IMR-90 (cell line): ENCODE data around the gene SLC48A1. TPM values are rescaled to one million over a fixed set of nuclear protein-coding genes. Genes with fewer than 3 reads are reported as not detected.

ENCODE experiments used
- ATAC-seq: fragments of 200-7000 bp; cut with Tn5 transposase; 2 replicates; pipeline ENCODE4 v1.9.1; 2020; ENCODE audit warnings: low read depth, mild to moderate bottlenecking, moderate library complexity
- BruUV-seq: library from RNA; stranded (reverse); fragments of 400-500 nt; replicated peaks from 2 replicates; lab custom pipeline; 2021; lab: Mats Ljungman, UMichigan
- CTCF ChIA-PET: fragments of 300-600 bp; formaldehyde crosslinking; extraction: SDS; loops from one replicate; lab custom pipeline; 2021; ENCODE audit warnings: antibody characterized with exemption; lab: Yijun Ruan, JAX
- POLR2A ChIA-PET: fragments of 300-600 bp; sonication (Branson Sonifier 250); formaldehyde crosslinking; loops from one replicate; lab custom pipeline; 2022; ENCODE audit warnings: antibody characterized with exemption; ENCODE audit not compliant: unreplicated experiment; lab: Charles Lee
- DNase-seq: peaks from one replicate; pipeline ENCODE4 v3.0.0; 2013
- H2AFZ ChIP-seq: replicated peaks from 2 replicates; pipeline ENCODE3; 2013; ENCODE audit warnings: low read length, mild to moderate bottlenecking; ENCODE audit not compliant: poor library complexity
- H2AK5ac ChIP-seq: 2 replicates; pipeline ENCODE4 v1.6.1; 2013; ENCODE audit warnings: low read depth, low read length, inconsistent platforms
- H2AK9ac ChIP-seq: replicated peaks from 2 replicates; pipeline ENCODE3; 2013; ENCODE audit warnings: mild to moderate bottlenecking, low read depth, low read length, moderate library complexity; ENCODE audit not compliant: poor library complexity
- H2BK120ac ChIP-seq: 2 replicates; pipeline ENCODE4 v1.6.1; 2013; ENCODE audit warnings: low read depth, low read length, inconsistent platforms
- H2BK15ac ChIP-seq: 3 replicates; pipeline ENCODE4 v1.6.1; 2013; ENCODE audit warnings: low read depth, low read length, inconsistent platforms
- H2BK20ac ChIP-seq: 2 replicates; pipeline ENCODE4 v1.6.1; 2013; ENCODE audit warnings: low read depth, mild to moderate bottlenecking, inconsistent platforms, low read length, moderate library complexity
- H2BK5ac ChIP-seq: 2 replicates; pipeline ENCODE4 v1.6.1; 2013; ENCODE audit warnings: mild to moderate bottlenecking, low read depth, low read length, inconsistent platforms; ENCODE audit not compliant: poor library complexity, severe bottlenecking
- H3K14ac ChIP-seq: replicated peaks from 2 replicates; pipeline ENCODE4 v1.6.1; 2013; ENCODE audit warnings: low read depth, low read length, inconsistent platforms
- H3K18ac ChIP-seq: 2 replicates; pipeline ENCODE4 v1.6.1; 2013; ENCODE audit warnings: low read depth, low read length, control low read depth
- H3K23ac ChIP-seq: 2 replicates; pipeline ENCODE4 v1.6.1; 2013; ENCODE audit warnings: low read depth, low read length, inconsistent platforms
- H3K27ac ChIP-seq: 2 replicates; pipeline ENCODE4 v1.5.1; 2013; ENCODE audit warnings: mild to moderate bottlenecking, control low read depth, low read length; ENCODE audit not compliant: insufficient read depth
- H3K27me3 ChIP-seq: 2 replicates; pipeline ENCODE4 v1.6.1; 2013; ENCODE audit warnings: low read length; ENCODE audit not compliant: control insufficient read depth, insufficient read depth
- H3K36me3 ChIP-seq: 2 replicates; pipeline ENCODE4 v1.6.1; 2013; ENCODE audit warnings: low read length, mixed read lengths; ENCODE audit not compliant: control insufficient read depth, insufficient read depth
- H3K4ac ChIP-seq: 2 replicates; pipeline ENCODE4 v1.6.1; 2013; ENCODE audit warnings: low read depth, low read length, inconsistent platforms
- H3K4me1 ChIP-seq: 2 replicates; pipeline ENCODE4 v1.6.1; 2013; ENCODE audit warnings: low read length, mixed read lengths; ENCODE audit not compliant: control insufficient read depth, insufficient read depth
- H3K4me2 ChIP-seq: 2 replicates; pipeline ENCODE4 v1.6.1; 2013; ENCODE audit warnings: low read depth, mild to moderate bottlenecking, control low read depth, low read length, moderate library complexity
- H3K4me3 ChIP-seq: 2 replicates; pipeline ENCODE4 v1.5.1; 2013; ENCODE audit warnings: low read depth, mild to moderate bottlenecking, control low read depth, low read length, moderate library complexity; ENCODE audit not compliant: insufficient read depth
- H3K56ac ChIP-seq: 2 replicates; pipeline ENCODE4 v1.6.1; 2013; ENCODE audit warnings: low read length, inconsistent platforms; ENCODE audit not compliant: insufficient read depth; ENCODE audit errors: extremely low read depth
- H3K79me1 ChIP-seq, 2 experiments: 2 replicates each; pipeline ENCODE4 v1.6.1; 2013; ENCODE audit warnings: low read length in 2 of 2, inconsistent platforms in 1 of 2, low read depth in 1 of 2
- H3K9ac ChIP-seq: 2 replicates; pipeline ENCODE4 v1.6.1; 2013; ENCODE audit warnings: low read depth, low read length, control low read depth
- H3K9me1 ChIP-seq: 2 replicates; pipeline ENCODE4 v1.6.1; 2013; ENCODE audit warnings: low read length, inconsistent platforms; ENCODE audit not compliant: insufficient read depth
- H3K9me3 ChIP-seq: 2 replicates; pipeline ENCODE4 v1.6.1; 2013; ENCODE audit warnings: low read length; ENCODE audit not compliant: control insufficient read depth, insufficient read depth
- H4K20me1 ChIP-seq: 2 replicates; pipeline ENCODE4 v1.6.1; 2013; ENCODE audit warnings: low read length, inconsistent platforms; ENCODE audit not compliant: insufficient read depth
- H4K5ac ChIP-seq: 2 replicates; pipeline ENCODE4 v1.6.1; 2013; ENCODE audit warnings: mild to moderate bottlenecking, low read depth, low read length, control low read depth
- H4K8ac ChIP-seq, 2 experiments: 2 replicates each; pipeline ENCODE4 v1.6.1; 2013; ENCODE audit warnings: low read depth in 2 of 2, low read length in 2 of 2, control low read depth in 1 of 2, inconsistent platforms in 1 of 2
- H4K91ac ChIP-seq: 2 replicates; pipeline ENCODE4 v1.6.1; 2013; ENCODE audit warnings: low read depth, low read length, inconsistent platforms; ENCODE audit not compliant: insufficient read depth
- BHLHE40 ChIP-seq: fragments of 150-350 bp; IDR thresholded peaks from 2 replicates; pipeline ENCODE4 v1.6.1; 2016; ENCODE audit warnings: mild to moderate bottlenecking, low read depth, low read length
- CEBPB ChIP-seq: IDR thresholded peaks from 2 replicates; pipeline ENCODE4 v1.6.1; 2012; ENCODE audit warnings: low read depth, low read length, improper control_type of control experiment
- FOS ChIP-seq: fragments of 150-350 bp; IDR thresholded peaks from 2 replicates; pipeline ENCODE4 v1.6.1; 2016; ENCODE audit warnings: low read depth, low read length
- POLR2A ChIP-seq: IDR thresholded peaks from 2 replicates; pipeline ENCODE4 v1.6.1; 2012; ENCODE audit warnings: mild to moderate bottlenecking, low read depth, low read length
- WGBS, 2 experiments: methylation state at CpG; one replicate each; pipeline versions ENCODE4 v1.1.5 to v1.1.7; 2013; ENCODE audit warnings: missing lambda C conversion rate in 2 of 2; ENCODE audit not compliant: insufficient read length in 1 of 2; ENCODE audit errors: extremely low coverage in 2 of 2; 5-methylcytosine and 5-hydroxymethylcytosine counted together
- dilution Hi-C: fragments of 300-500 bp; cut with HindIII; formaldehyde crosslinking; loops from one replicate; pipeline ENCODE4 v1.14.3; 2018; ENCODE audit warnings: low sequenced_read_pairs; ENCODE audit not compliant: unreplicated experiment
- in situ Hi-C: fragments of 300-500 bp; cut with MboI; formaldehyde crosslinking; loops from 3 replicates; pipeline ENCODE4 v1.14.3; 2019; ENCODE audit warnings: low sequenced_read_pairs, inconsistent platforms, mixed read lengths
- intact Hi-C: fragments of 100-400 bp; cut with micrococcal nuclease; formaldehyde crosslinking; loops from 2 replicates; pipeline ENCODE4 v1.10.0; 2022
- polyA plus RNA-seq, 3 experiments: library from polyadenylated mRNA; depleted of rRNA; stranded (reverse); fragments of >200 nt; gene quantifications; 2 replicates each; pipeline ENCODE4 v1.2.3, GENCODE V29; 2012; ENCODE audit warnings: low replicate concordance in 1 of 3
- total RNA-seq: library from RNA; depleted of rRNA; stranded (reverse); fragments of >200 nt; gene quantifications from 2 replicates; pipeline ENCODE4 v1.2.3, GENCODE V29; 2012
- TF ChIP-seq, protein P1 (sequence below): conservative IDR thresholded peaks from 2 replicates; pipeline ENCODE4 v1.5.1; 2012; ENCODE audit warnings: mild to moderate bottlenecking, low read depth, low read length, improper control_type of control experiment

SLC48A1 gene
- total and polyA plus RNA-seq, 2 of the 4 experiments (the other 2 are of a cell fraction) = 4.8 to 5.9 TPM

DNA sequence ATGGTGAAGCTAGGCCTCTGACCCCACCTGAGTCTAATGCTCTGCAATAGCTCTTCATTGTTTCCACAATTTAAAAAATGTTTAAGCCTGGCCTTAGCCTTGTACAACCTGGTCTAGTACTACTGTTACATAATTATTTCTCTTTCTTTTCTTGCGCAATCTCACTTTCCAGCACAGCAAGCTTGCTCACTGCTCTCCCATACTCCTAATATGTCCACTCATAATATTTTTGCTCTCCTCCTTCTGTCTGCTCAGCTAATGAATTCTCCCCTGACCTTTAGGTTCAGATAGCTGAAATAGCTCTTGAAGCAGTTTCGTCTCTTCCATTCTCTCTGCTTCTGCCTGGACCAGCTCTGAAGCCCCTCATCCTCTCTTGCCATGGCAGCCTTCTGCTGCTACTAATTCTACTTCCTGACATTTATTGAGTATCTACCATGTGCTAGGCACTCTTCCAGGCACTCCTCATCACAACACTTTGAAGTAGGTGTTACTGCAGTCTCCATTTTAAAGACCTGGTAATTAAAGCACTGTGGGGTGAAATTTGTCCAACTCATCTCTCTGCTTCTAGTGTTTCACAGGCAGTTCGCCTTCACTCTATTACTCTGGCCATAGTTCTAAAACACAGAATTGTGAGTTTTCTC lies 2.8 kb upstream of the SLC48A1 start:
- no peak overlapping the region for H3K4ac ChIP-seq
- 100% methylated on average over 1 of the region's 3 CpGs; no CpG with 5 or more reads in 1 of the 2 experiments for WGBS, 2 experiments
- no peaks in the 10 kb centered on the region for H3K36me3 ChIP-seq
- 0 out of 2 replicates have a peak, but pooled peaks have one; percentile 5 for ATAC-seq
- dilution Hi-C loops (no loop called here), intact Hi-C loops (loop anchor here (5.0 to 10.0 kb wide), 2 partner anchors 223 to 735 kb away; no protein-coding TSS in a partner anchor), in situ Hi-C loops (no loop called here)
- no peak overlapping the region for H3K4me3 ChIP-seq
- POLR2A ChIA-PET = no interaction called here
- H3K14ac ChIP-seq = no peak overlapping the region
- no peak overlapping the region for H3K27ac ChIP-seq
- no peak overlapping the region for H3K4me2 ChIP-seq
- no peak overlapping the region for H2BK5ac ChIP-seq
- H4K5ac ChIP-seq = no peak overlapping the region
- no peak overlapping the region for H3K56ac ChIP-seq
- H3K9me1 ChIP-seq = peaks cover 5% of the 10 kb centered on the region; the same call in 1 of the 2 replicates
- no peak overlapping the region for H3K23ac ChIP-seq
- no peaks in the 10 kb centered on the region for H3K27me3 ChIP-seq
- DNase-seq = peak; percentile 55
- H2AFZ ChIP-seq = no peak overlapping the region
- no TSS peak for BruUV-seq
- no peak overlapping the region for H3K18ac ChIP-seq
- no peak overlapping the region for H4K8ac ChIP-seq
- TF ChIP-seq, protein P1, sequence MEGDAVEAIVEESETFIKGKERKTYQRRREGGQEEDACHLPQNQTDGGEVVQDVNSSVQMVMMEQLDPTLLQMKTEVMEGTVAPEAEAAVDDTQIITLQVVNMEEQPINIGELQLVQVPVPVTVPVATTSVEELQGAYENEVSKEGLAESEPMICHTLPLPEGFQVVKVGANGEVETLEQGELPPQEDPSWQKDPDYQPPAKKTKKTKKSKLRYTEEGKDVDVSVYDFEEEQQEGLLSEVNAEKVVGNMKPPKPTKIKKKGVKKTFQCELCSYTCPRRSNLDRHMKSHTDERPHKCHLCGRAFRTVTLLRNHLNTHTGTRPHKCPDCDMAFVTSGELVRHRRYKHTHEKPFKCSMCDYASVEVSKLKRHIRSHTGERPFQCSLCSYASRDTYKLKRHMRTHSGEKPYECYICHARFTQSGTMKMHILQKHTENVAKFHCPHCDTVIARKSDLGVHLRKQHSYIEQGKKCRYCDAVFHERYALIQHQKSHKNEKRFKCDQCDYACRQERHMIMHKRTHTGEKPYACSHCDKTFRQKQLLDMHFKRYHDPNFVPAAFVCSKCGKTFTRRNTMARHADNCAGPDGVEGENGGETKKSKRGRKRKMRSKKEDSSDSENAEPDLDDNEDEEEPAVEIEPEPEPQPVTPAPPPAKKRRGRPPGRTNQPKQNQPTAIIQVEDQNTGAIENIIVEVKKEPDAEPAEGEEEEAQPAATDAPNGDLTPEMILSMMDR = no peak
- no peak for TF ChIP-seq BHLHE40
- no peak for TF ChIP-seq POLR2A
- no peak for TF ChIP-seq FOS
- peak; percentile 99 for TF ChIP-seq CEBPB
- H2BK20ac ChIP-seq = no peak overlapping the region
- H2AK5ac ChIP-seq = no peak overlapping the region
- no peak overlapping the region for H3K9ac ChIP-seq
- peaks cover 0 to 3% of the 10 kb centered on the region in 2 experiments; a peak in 1 of 4 replicates for H3K79me1 ChIP-seq
- H3K4me1 ChIP-seq = peaks cover 11% of the 10 kb centered on the region
- H2BK120ac ChIP-seq = no peak overlapping the region
- no peak overlapping the region for H2BK15ac ChIP-seq
- no peak overlapping the region for H4K91ac ChIP-seq
- no peak overlapping the region for H2AK9ac ChIP-seq
- H3K9me3 ChIP-seq = no peaks in the 10 kb centered on the region
- no peaks in the 10 kb centered on the region for H4K20me1 ChIP-seq
- CTCF ChIA-PET = interaction anchor here (1.5 to 2.3 kb wide), 2 partner anchors 11 to 55 kb away, joined by 4 to 7 read pairs; partner anchors contain the start of gene RAPGEF3
